GM12864 (cell line): ENCODE data around the gene SNRPB2.
A peak's percentile ranks its signal among the peaks of the same experiment; 100 is the strongest.

Experiments used
- DNase-seq: peaks from one replicate; pipeline ENCODE4 v3.0.0-alpha.2; 2011; ENCODE audit warnings: low read depth
- H3K4me3 ChIP-seq: 2 replicates; pipeline ENCODE4 v1.5.1; 2011; ENCODE audit warnings: mild to moderate bottlenecking, low read depth, low read length, control low read depth
- TF ChIP-seq, protein P1 (sequence below): IDR thresholded peaks from 2 replicates; pipeline ENCODE4 v1.5.1; 2011; ENCODE audit warnings: low read depth, mild to moderate bottlenecking, moderate library complexity, low read length, control low read depth, inconsistent platforms; ENCODE audit errors: missing control alignments

Gene SNRPB2

GRCh38 chr20:16760431-16761304 lies 30.8 kb downstream of the SNRPB2 start:
- TF ChIP-seq, protein P1, sequence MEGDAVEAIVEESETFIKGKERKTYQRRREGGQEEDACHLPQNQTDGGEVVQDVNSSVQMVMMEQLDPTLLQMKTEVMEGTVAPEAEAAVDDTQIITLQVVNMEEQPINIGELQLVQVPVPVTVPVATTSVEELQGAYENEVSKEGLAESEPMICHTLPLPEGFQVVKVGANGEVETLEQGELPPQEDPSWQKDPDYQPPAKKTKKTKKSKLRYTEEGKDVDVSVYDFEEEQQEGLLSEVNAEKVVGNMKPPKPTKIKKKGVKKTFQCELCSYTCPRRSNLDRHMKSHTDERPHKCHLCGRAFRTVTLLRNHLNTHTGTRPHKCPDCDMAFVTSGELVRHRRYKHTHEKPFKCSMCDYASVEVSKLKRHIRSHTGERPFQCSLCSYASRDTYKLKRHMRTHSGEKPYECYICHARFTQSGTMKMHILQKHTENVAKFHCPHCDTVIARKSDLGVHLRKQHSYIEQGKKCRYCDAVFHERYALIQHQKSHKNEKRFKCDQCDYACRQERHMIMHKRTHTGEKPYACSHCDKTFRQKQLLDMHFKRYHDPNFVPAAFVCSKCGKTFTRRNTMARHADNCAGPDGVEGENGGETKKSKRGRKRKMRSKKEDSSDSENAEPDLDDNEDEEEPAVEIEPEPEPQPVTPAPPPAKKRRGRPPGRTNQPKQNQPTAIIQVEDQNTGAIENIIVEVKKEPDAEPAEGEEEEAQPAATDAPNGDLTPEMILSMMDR: no peak
- DNase-seq: no peak
- H3K4me3 ChIP-seq: no peak overlapping the region

- H3K4me3 ChIP-seq: no peak overlapping the region
- TF ChIP-seq, protein P1: peak; percentile 76
- DNase-seq: peak; percentile 34
Measured at GRCh38 chr20:16761305-16761829, 31.5 kb downstream of the SNRPB2 start.

DNA sequence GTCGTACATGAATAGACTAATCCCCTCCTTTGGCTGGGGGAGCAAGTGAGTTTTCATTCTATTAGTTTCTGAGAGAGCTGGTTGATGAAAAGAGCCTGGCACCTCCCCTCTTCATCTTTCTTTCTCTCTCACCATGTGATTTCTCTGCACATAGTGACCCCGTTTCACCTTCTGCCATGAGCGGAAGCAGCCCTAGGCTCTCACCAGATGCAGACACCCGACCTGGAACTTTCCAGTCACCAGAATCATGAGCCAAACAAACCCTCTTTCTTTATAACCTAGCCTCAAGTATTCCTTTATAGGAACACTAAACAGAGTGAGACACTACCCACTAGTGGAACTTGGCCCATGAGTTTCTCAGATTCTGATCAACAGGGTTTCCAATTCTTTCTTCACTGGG lies 34.7 kb downstream of the SNRPB2 start:
- TF ChIP-seq, protein P1: no peak
- no peak overlapping the region for H3K4me3 ChIP-seq
- no peak for DNase-seq

- TF ChIP-seq, protein P1: no peak
- no peak overlapping the region for H3K4me3 ChIP-seq
- no peak for DNase-seq
Measured at GRCh38 chr20:16771213-16771612, 41.4 kb downstream of the SNRPB2 start.

DNA sequence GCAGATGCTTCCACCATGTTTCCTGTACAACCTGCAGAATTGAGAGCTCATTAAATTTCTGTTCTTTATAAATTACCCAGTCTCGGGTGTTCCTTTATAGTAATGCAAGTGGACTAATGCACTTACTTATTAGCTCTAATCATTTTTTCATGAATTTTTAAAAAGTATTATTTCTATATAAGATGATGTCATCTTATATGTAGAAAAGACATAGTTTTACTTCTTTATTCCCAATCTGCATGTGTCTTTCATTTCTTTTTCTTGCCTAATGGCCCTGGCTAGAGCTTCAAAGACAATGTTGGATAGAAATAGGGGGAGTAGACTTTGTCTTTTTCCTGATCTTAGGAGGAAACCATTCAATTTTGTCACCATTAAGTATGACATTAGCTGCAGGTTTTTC lies 46.1 kb downstream of the SNRPB2 start:
- H3K4me3 ChIP-seq: no peak overlapping the region
- TF ChIP-seq, protein P1: no peak
- DNase-seq: no peak

DNA sequence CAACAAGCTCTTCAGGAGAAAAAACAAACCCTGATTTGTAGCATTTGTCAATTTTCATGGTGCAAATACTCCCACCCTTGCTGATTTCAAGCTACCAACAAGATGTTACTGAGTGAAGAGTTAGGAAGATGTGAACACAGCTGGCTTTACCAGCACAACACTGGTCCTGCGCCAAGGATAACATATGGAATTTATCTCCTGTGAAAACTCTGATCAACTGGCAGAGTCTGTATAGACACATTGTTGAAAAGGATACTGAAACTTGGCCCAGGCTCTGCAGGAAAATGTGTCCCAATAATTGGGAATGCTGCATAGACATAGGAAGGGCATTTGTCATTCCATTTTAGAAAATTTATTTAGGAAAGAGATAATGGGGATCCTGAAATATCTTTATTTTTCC lies 47.3 kb downstream of the SNRPB2 start:
- no peak for DNase-seq
- H3K4me3 ChIP-seq: no peak overlapping the region
- TF ChIP-seq, protein P1: no peak
